A673 (cell line): ENCODE measurements around the gene DIPK1A. TPM values are rescaled to one million over a fixed set of nuclear protein-coding genes. Genes with fewer than 3 reads are reported as not detected.

Experiments used
- BruUV-seq: library from RNA; stranded (reverse); fragments of 400-500 nt; replicated peaks from 2 replicates; lab custom pipeline; 2021; lab: Mats Ljungman, UMichigan
- CTCF ChIA-PET: fragments of 300-600 bp; sonication (Branson Sonifier 250); formaldehyde crosslinking; loops from one replicate; lab custom pipeline; 2022; ENCODE audit warnings: antibody characterized with exemption; lab: Charles Lee
- POLR2A ChIA-PET: fragments of 300-600 bp; sonication (Branson Sonifier 250); formaldehyde crosslinking; loops from one replicate; lab custom pipeline; 2022; ENCODE audit warnings: antibody characterized with exemption; ENCODE audit not compliant: low non-redundant PET; lab: Charles Lee
- DNase-seq: peaks from one replicate; pipeline ENCODE4 v3.0.0-alpha.2; 2015; ENCODE audit warnings: low spot score
- H3K27ac ChIP-seq: fragments of 200-600 bp; sonication (generic); 2 replicates; pipeline ENCODE4 v1.5.1; 2016; ENCODE audit warnings: mixed run types, low read depth, mild to moderate bottlenecking, mixed read lengths, antibody characterized with exemption, low read length; ENCODE audit not compliant: poor library complexity, severe bottlenecking
- H3K27me3 ChIP-seq: fragments of 200-600 bp; sonication (generic); replicated peaks from 2 replicates; pipeline ENCODE4 v1.6.1; 2017; ENCODE audit warnings: mixed run types, low read depth, mild to moderate bottlenecking, mixed read lengths, antibody characterized with exemption, low read length; ENCODE audit not compliant: insufficient read depth, poor library complexity
- H3K36me3 ChIP-seq: fragments of 200-600 bp; sonication (generic); 2 replicates; pipeline ENCODE4 v1.6.1; 2016; ENCODE audit warnings: mixed run types, mild to moderate bottlenecking, mixed read lengths, antibody characterized with exemption, low read length; ENCODE audit not compliant: insufficient read depth, poor library complexity, severe bottlenecking
- H3K4me1 ChIP-seq: fragments of 200-600 bp; sonication (generic); 2 replicates; pipeline ENCODE4 v1.6.1; 2017; ENCODE audit warnings: mixed run types, mild to moderate bottlenecking, mixed read lengths, antibody characterized with exemption, low read length; ENCODE audit not compliant: insufficient read depth, poor library complexity, severe bottlenecking
- H3K4me3 ChIP-seq: fragments of 200-600 bp; sonication (generic); 2 replicates; pipeline ENCODE4 v1.5.1; 2016; ENCODE audit warnings: low read depth, mixed run types, mild to moderate bottlenecking, mixed read lengths, low read length; ENCODE audit not compliant: poor library complexity, severe bottlenecking
- H3K9me3 ChIP-seq: fragments of 200-600 bp; sonication (generic); 2 replicates; pipeline ENCODE4 v1.6.1; 2016; ENCODE audit warnings: mixed run types, low read depth, mild to moderate bottlenecking, mixed read lengths, antibody characterized with exemption, low read length; ENCODE audit not compliant: poor library complexity, severe bottlenecking
- CTCF ChIP-seq: fragments of 300-800, 200-600 bp; sonication (generic); conservative IDR thresholded peaks from 2 replicates; pipeline ENCODE4 v1.5.1; 2017; ENCODE audit warnings: low read depth, mild to moderate bottlenecking, antibody characterized with exemption, low read length, moderate library complexity, mixed read lengths
- EZH2 ChIP-seq: fragments of 200-600 bp; sonication (generic); IDR thresholded peaks from 2 replicates; pipeline ENCODE4 v1.6.1; 2017; ENCODE audit warnings: borderline replicate concordance, low read depth, mild to moderate bottlenecking, mixed read lengths, antibody characterized with exemption, low read length; ENCODE audit not compliant: poor library complexity, severe bottlenecking
- intact Hi-C: fragments of 100-400 bp; cut with micrococcal nuclease; formaldehyde crosslinking; loops from one replicate; pipeline ENCODE4 v1.10.0; 2022; ENCODE audit not compliant: unreplicated experiment
- total RNA-seq: library from RNA; stranded (reverse); gene quantifications from 2 replicates; pipeline ENCODE4 v1.2.3, GENCODE V29; 2021

The DIPK1A gene
- total RNA-seq, 1 experiment from 2014 or later, result 10.9 TPM

- BruUV-seq, result no TSS peak
- intact Hi-C loops, result no loop called here
- no peaks in the 10 kb centered on the region for H3K4me1 ChIP-seq
- ChIA-PET CTCF (no interaction called here), POLR2A (no interaction called here)
- H3K4me3 ChIP-seq, result no peak overlapping the region
- H3K9me3 ChIP-seq, result peaks cover 7% of the 10 kb centered on the region
- H3K36me3 ChIP-seq, result no peaks in the 10 kb centered on the region
- DNase-seq, result no peak
- no peak for TF ChIP-seq CTCF
- no peak for TF ChIP-seq EZH2
- no peaks in the 10 kb centered on the region for H3K27me3 ChIP-seq
- no peak overlapping the region for H3K27ac ChIP-seq
These were observed 57.5 kb downstream of the DIPK1A start for GRCh38 chr1:92903765-92904164.

GRCh38 chr1:92902406-92902744 lies 58.9 kb downstream of the DIPK1A start:
- no TSS peak for BruUV-seq
- H3K4me3 ChIP-seq, result no peak overlapping the region
- ChIA-PET CTCF (no interaction called here), POLR2A (no interaction called here)
- peaks cover 7% of the 10 kb centered on the region for H3K9me3 ChIP-seq
- TF ChIP-seq EZH2 (no peak), CTCF (0 out of 2 replicates have a peak, but pooled peaks have one; percentile 9)
- DNase-seq, result no peak
- no peaks in the 10 kb centered on the region for H3K36me3 ChIP-seq
- H3K27me3 ChIP-seq, result no peaks in the 10 kb centered on the region
- intact Hi-C loops, result no loop called here
- no peak overlapping the region for H3K27ac ChIP-seq
- no peaks in the 10 kb centered on the region for H3K4me1 ChIP-seq

- Histone ChIP-seq H3K36me3 (no peaks in the 10 kb centered on the region), H3K4me1 (no peaks in the 10 kb centered on the region), H3K27ac (peak overlapping the region; percentile 26), H3K4me3 (no peak overlapping the region), H3K27me3 (no peaks in the 10 kb centered on the region), H3K9me3 (peaks cover 7% of the 10 kb centered on the region)
- no peak for TF ChIP-seq EZH2
- CTCF ChIA-PET, result no interaction called here
- POLR2A ChIA-PET, result no interaction called here
- intact Hi-C loops, result no loop called here
- no TSS peak for BruUV-seq
- DNase-seq, result no peak
These were observed 59.4 kb downstream of the DIPK1A start for GRCh38 chr1:92901699-92902405.

GRCh38 chr1:92901126-92901525 lies 60.1 kb downstream of the DIPK1A start:
- Histone ChIP-seq H3K4me1 (no peaks in the 10 kb centered on the region), H3K27me3 (no peaks in the 10 kb centered on the region), H3K27ac (no peak overlapping the region), H3K9me3 (peaks cover 5% of the 10 kb centered on the region), H3K36me3 (no peaks in the 10 kb centered on the region), H3K4me3 (no peak overlapping the region)
- POLR2A ChIA-PET, result no interaction called here
- CTCF ChIA-PET, result no interaction called here
- intact Hi-C loops, result no loop called here
- no peak for TF ChIP-seq CTCF
- no peak for TF ChIP-seq EZH2
- no TSS peak for BruUV-seq
- DNase-seq, result no peak
